ENCODE measurements around the gene SOX15. TPM values are rescaled to one million over a fixed set of nuclear protein-coding genes. Genes with fewer than 3 reads are reported as not detected.

The SOX15 gene
- total RNA-seq, 2 donors from 2014 or later: not detected

DNA sequence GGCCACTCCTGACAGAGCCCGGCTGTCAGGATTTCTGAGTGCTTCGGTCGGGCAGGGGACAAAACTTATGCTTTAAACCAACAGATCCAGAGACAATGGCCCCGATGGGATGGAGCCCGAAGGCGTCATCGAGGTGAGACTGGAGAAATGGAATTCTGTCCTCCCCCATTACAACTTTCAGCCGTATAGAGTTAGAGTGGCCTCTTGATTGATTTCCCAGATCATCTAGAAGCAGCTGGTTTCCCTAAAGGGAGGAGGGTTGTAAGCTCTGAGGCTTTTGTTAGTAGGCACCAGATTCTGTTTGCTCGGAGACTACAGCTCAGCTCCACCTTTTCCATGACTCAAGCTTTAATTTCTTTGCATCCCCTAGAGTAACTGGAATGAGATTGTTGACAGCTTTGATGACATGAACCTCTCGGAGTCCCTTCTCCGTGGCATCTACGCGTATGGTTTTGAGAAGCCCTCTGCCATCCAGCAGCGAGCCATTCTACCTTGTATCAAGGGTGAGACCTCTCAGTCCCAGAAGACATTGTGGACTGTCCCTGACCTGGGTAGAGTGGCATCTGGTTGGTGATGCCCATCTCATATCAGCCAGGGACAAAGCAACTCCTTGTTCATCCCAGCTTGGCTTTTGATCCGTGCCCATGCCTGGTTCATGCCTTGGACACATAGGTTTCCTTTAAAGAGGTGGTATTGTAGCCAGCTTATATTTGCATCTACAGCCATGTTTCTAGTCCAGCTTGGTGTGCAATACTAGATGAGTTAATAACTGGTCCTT is 15.5 kb downstream of the SOX15 start:
- ATAC-seq (no peak), DNase-seq (no peak)
- H3K4me3 ChIP-seq: peak overlapping the region; percentile 88 to 98
- H3K9me3 ChIP-seq: no peaks in the 10 kb centered on the region
- TF ChIP-seq, protein P1, sequence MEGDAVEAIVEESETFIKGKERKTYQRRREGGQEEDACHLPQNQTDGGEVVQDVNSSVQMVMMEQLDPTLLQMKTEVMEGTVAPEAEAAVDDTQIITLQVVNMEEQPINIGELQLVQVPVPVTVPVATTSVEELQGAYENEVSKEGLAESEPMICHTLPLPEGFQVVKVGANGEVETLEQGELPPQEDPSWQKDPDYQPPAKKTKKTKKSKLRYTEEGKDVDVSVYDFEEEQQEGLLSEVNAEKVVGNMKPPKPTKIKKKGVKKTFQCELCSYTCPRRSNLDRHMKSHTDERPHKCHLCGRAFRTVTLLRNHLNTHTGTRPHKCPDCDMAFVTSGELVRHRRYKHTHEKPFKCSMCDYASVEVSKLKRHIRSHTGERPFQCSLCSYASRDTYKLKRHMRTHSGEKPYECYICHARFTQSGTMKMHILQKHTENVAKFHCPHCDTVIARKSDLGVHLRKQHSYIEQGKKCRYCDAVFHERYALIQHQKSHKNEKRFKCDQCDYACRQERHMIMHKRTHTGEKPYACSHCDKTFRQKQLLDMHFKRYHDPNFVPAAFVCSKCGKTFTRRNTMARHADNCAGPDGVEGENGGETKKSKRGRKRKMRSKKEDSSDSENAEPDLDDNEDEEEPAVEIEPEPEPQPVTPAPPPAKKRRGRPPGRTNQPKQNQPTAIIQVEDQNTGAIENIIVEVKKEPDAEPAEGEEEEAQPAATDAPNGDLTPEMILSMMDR (IDR thresholded peaks at IDR 0.05): no peak
- TF ChIP-seq POLR2A (IDR thresholded peaks at IDR 0.05): no peak
- 18 to 23% methylated on average over 14 to 15 of the region's 15 CpGs for WGBS, 2 donors
- peaks cover 37 to 39% of the 10 kb centered on the region in 2 donors for H3K36me3 ChIP-seq (replicated peaks in 1 of 2; ENCODE audit: insufficient read depth in 1 of 2, low read depth in 2 of 2)
- H3K27ac ChIP-seq: peak overlapping the region; percentile 90 to 99 (median 98)
- H3K4me1 ChIP-seq: peaks cover 38% of the 10 kb centered on the region
- intact Hi-C loops (cut with DNase I): no loop called here
- H3K27me3 ChIP-seq: no peaks in the 10 kb centered on the region

DNA sequence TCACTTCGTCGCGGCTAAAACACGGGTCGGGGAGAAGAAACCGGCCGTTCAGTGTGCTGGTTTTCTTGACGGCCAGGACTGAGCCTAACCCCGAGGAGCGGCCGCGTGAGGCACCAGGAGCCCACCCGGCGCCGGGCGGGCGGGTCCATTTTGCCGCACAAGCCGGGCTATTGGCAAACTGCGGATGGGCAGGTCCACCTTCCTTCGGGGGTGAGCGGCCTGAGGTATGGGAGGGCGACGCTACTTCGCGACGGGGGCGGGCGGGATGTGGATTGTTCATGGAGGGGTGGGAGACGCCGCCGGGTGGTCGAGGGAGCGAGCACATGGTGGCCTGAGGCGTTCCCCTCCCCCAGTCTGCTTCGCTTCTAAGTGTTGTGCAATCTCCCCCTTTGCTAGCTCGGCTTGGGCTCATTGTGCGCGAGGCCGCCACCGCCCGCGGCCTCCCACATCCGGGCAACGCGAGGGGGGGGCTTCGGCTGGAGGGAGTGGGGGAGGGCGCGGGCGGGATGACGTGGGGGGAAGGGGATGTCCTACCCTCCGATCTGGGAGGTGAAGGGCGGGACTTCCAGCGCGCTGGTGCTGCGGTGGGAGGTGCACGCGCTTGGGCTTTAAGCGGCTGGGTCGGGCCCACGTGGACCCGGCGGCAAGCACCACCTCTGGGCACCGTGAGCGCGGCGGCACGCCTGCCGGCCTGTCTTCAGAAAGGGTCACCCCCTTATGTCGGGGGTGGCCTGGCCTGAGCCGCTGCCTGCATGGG is 16.4 kb downstream of the SOX15 start:
- intact Hi-C loops (cut with DNase I): no loop called here

DNA sequence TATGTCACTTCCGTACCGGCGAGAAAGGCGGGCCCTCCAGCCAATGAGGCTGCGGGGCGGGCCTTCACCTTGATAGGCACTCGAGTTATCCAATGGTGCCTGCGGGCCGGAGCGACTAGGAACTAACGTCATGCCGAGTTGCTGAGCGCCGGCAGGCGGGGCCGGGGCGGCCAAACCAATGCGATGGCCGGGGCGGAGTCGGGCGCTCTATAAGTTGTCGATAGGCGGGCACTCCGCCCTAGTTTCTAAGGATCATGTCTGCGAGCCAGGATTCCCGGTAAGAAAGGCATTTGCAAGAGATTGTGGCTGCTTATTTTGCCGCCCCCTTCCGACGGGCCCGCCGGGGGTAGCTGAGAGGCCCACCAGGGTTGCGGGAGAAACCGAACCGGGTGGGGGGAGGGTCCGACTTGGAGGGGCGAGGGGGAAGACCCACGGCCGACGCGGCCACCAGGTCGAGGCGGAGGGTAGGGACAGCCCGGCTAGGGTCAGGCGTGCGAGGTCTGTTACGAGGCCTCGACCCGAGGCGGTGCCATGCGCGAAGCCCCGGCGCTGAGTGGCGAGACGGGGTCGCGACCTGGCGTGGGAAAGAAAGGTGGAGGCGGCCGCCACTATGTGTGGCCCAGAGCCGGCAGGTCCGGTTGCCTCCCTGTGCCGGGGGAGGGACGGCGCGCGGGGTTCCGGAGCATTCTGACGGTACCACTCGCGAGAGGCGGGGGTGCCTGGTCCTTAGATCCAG is 17.1 kb downstream of the SOX15 start:
- peak; percentile 93 for ATAC-seq
- peak; percentile 98 to 100 (median 100) for TF ChIP-seq POLR2A (IDR thresholded peaks at IDR 0.05)
- TF ChIP-seq, protein P1 (IDR thresholded peaks at IDR 0.05): peak in 1 of 7 experiments; percentile 23
- Histone ChIP-seq H3K27ac (peak overlapping the region; percentile 90 to 99 (median 98)), H3K27me3 (no peaks in the 10 kb centered on the region), H3K36me3 (replicated peaks in 1 of 2; ENCODE audit: insufficient read depth in 1 of 2, low read depth in 2 of 2) (peaks cover 31 to 35% of the 10 kb centered on the region in 2 donors), H3K9me3 (no peaks in the 10 kb centered on the region), H3K4me3 (peak overlapping the region; percentile 88 to 98), H3K4me1 (peaks cover 29% of the 10 kb centered on the region)
- WGBS, 2 donors: 0 to 1% methylated on average over 25 to 72 of the region's 73 CpGs
- intact Hi-C loops (cut with DNase I): no loop called here
- peak; percentile 100 for DNase-seq

More for the DNA sequence above, 16.4 kb downstream of the SOX15 start:
- peak overlapping the region; percentile 90 to 99 (median 98) for H3K27ac ChIP-seq
- no peak for TF ChIP-seq POLR2A (IDR thresholded peaks at IDR 0.05)
- TF ChIP-seq, protein P1 (IDR thresholded peaks at IDR 0.05): no peak
- DNase-seq (peak; percentile 85 to 92 (median 88)), ATAC-seq (peak; percentile 60)
- H3K9me3 ChIP-seq: no peaks in the 10 kb centered on the region
- H3K4me3 ChIP-seq: peak overlapping the region; percentile 88 to 98
- H3K27me3 ChIP-seq: no peaks in the 10 kb centered on the region
- H3K36me3 ChIP-seq (replicated peaks in 1 of 2; ENCODE audit: insufficient read depth in 1 of 2, low read depth in 2 of 2): peaks cover 37 to 41% of the 10 kb centered on the region in 2 donors
- WGBS, 2 donors: 1% methylated on average over 21 to 65 of the region's 71 CpGs
- peaks cover 29% of the 10 kb centered on the region for H3K4me1 ChIP-seq

DNA sequence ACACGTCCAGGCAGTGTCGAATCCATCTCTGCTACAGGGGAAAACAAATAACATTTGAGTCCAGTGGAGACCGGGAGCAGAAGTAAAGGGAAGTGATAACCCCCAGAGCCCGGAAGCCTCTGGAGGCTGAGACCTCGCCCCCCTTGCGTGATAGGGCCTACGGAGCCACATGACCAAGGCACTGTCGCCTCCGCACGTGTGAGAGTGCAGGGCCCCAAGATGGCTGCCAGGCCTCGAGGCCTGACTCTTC is 17.6 kb downstream of the SOX15 start:
- DNase-seq: no peak
- peaks cover 29% of the 10 kb centered on the region for H3K4me1 ChIP-seq
- TF ChIP-seq, protein P1 (IDR thresholded peaks at IDR 0.05): no peak
- no peak for TF ChIP-seq POLR2A (IDR thresholded peaks at IDR 0.05)
- no peak overlapping the region for H3K4me3 ChIP-seq
- H3K36me3 ChIP-seq (replicated peaks in 1 of 2; ENCODE audit: insufficient read depth in 1 of 2, low read depth in 2 of 2): peaks cover 26 to 33% of the 10 kb centered on the region in 2 donors
- ATAC-seq: no peak
- H3K27ac ChIP-seq: peak overlapping the region; percentile 72 to 99 (median 98)
- H3K9me3 ChIP-seq: no peaks in the 10 kb centered on the region
- 0% methylated on average over 3 to 11 of the region's 11 CpGs for WGBS, 2 donors
- intact Hi-C loops (cut with DNase I): no loop called here
- no peaks in the 10 kb centered on the region for H3K27me3 ChIP-seq

Data from body of pancreas (tissue), 4 donors.